GM03348 (cell line): ENCODE data around the gene RPAP3.

ENCODE experiments used
- DNase-seq: peaks from one replicate; pipeline ENCODE4 v3.0.0; 2012; ENCODE audit warnings: low spot score

RPAP3 gene

DNA sequence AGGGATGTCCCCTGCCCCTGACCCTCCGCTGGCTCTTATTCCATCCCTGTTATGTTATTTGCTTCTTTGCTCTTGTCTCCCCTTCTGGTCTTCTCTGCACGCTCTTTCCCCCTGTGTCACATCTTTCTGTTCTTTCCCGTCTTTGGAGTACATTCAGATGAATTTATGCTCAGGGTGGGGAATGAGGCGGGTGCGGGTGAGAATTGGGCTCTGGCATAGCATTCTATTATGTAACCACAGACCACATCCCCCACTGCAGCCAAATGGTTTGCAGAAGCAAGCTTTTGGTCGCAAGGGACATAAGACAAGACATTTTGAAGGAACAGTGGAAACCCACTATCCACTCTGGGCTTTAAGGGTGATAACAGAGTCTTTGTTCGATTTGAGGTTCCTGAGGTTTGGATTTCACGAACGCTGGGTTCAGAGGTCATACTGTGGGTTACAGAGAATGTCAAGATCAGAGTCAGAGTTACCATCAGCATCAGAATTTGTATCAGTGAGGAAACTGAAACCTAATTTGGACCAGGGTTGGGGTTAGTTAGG, 15.7 kb upstream of the RPAP3 start:
- DNase-seq: no peak

DNA sequence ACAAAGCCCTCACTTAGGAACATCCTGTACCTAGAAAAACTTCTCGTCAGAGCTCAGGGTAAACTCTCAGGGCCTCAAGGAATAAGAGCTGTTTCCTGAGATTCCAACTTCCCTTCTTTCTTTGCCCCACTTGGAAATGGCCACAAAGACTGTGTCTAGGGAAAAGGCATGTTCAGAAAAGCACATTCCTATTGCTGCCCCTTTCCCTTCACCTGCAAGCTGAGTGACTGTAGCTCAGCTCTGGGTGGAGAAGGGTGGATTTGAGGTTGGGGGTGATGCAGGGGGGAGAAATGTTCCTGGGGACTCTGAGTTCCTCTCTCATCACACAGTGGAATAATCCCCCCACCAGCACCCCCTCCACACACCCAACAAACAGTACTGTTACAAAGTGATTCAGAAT, 12.7 kb upstream of the RPAP3 start:
- DNase-seq: no peak

DNA sequence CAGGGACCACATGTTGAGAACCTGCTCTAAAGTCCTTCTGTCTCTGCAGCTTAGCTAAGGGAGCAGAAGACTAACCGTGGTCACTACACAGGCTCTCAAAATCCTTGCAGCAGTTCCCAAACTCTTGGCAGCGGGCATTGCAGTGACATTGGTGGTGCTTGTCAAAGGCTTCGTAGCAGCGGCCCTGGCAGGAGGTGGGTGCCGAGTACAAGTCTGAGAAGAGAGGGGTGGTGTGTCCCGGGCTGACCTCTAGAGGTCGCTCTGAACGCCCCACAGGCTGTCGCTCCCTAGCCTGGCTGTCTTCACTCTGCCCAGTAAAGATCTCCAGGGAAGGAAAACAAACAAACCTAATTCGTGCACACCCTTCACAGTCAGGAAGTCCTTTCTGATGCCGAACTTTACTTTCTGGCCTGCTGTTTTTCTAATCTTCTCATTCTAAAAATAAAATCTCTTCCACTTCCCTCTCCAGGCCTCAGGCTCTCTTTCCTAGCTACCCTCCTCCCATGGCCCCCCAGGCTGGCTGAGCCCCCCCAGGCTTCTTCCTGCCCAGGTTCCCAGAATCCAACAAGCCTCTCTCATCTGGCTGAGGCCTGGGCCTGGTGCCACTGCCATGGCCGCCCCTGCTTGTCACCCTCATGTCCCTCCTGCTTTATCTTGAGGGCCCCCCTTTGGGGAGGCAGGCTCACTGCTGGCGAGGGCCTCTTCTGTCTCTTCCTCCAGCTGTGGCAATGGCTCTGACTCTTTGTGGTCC, 11.8 kb upstream of the RPAP3 start:
- peak; percentile 94 for DNase-seq

DNA sequence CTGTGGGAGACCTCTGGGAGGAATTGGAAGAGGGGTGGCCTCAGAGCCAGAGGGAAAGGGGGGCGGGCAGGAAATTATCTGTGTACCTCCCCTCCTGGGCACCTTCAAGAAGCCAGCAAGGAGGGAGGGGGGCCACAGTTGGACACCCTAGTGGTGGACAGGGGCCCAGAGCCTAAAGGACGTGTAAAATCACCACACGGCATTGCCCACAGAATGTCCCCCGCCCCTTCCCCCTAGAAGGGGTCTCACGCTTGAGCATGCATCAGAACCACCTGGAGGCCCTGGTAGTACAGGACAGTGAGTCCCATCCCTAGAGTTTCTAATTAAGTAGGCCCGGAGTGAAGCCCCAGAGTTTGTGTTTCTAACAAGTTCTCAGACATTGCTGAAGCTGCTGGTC, 11.2 kb upstream of the RPAP3 start:
- no peak for DNase-seq

DNA sequence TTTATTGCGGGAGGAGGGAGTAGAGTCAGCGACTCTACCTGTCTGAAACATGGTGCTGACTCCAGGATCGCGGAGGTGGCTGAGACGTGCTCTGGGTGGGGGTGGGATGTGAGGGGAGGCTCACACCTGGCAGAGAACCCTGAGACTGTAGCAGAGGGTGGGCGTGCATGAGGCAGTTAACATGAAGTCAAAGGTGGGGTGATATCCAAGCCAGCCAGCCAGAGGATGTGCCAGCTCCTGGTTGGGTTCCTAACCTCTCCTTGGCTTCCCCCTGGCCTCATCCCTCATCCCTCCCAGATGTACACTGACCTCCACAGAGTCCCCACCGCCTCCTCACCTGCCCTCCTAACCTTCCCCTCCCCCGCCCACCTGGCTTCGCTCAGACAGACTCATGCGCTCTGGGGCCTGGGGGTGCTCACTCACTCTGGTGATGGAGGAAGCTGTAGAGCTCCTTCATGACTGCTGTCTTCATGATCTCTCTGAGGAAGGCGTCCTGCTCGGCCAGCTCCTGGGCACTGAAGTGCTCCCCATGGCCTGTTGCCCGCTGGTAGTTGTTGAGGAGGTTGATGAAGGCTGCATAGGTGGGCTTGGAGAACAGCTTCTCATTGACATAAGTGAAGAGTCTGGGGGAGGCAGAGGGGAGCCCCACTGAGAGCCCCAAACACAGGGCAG, 10.2 kb upstream of the RPAP3 start:
- DNase-seq: no peak

DNA sequence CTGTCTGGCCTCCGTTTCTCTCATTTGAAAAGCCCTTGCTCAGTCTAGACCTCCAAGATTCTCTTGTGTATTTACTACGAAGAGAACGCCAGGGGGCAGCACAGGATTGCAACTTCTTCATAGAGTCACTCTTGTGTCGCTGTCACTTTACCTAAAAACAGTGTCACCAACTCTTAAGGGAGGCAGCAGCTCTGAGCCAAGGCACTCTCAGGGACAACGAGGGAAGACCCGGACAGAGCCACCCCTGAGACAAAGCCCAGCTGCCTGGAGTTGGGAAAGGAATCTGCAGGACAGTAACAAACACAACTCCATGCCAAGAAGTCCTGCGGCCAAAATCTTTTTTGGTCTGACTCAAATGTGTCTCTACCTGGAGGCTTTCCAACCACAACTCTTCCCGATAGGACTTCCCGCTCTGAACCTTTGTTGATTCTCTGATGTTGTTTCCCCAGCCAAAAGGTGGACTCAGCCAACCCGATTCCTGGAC, 9.6 kb upstream of the RPAP3 start:
- DNase-seq: peak; percentile 71

DNA sequence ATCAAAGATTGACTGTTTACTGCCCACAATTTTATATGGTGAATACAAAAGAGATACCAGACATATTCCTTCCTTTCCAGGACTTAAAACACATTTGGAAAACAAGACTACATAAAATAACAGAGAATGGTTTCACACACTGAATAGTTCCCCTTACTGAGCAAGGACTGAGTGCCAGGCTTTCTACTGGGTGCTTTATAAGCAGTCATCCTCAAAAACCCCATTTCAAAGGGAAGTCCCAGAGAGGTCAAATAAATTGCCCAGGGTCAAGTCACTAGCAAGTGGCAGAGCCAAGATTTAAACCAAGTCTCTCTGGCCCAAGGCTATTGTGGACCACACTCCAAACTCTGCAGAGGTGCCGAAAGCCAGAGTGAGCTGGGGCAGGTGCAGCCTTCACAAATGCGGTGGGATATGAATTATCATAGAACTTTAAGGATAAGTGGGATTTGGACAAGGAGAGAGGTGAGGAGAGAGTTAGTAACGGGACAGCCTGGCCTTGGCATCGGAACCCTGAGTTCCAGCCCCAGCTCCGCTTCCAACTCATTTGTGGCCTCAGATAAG, 9.1 kb upstream of the RPAP3 start:
- no peak for DNase-seq

DNA sequence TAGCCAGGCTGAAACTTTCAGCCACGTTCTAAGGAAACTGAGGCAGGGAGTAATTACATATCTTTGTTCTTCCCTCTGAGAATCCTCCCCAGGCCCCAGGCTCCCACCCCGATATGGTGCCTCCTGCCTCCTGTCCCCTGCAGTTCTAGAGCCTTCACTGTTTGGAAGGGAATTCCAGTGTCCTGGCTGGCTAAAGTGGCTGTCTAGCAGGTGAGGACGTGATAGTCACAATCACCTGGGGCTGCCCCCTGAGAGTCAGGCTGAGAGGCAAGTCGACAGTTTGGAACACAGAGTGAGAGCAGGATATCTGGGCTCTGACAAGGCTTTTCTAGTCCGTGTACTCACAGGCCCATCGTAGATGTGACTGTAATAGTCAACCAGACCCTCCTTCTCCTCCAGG, 6.3 kb upstream of the RPAP3 start:
- no peak for DNase-seq

DNA sequence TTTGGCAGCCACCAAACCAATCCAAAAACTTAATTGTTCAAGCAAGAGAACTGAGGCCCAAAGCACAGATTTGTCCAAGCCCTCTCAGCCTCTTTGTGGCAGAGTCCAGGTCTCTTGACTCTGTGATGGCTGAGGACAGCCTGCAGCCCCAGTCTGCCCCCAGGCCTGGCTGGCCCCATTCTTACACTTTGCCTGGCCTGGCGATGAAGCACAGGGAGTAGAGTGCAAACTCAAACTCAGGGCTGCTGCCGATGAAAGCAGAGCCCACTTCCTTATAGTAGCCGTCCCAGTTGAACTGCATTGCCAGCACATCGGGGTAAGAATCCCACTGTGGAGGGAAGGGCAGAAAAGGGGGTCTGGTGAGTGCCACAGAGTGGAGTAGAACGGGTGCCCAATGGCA, 5.6 kb upstream of the RPAP3 start:
- DNase-seq: no peak

DNA sequence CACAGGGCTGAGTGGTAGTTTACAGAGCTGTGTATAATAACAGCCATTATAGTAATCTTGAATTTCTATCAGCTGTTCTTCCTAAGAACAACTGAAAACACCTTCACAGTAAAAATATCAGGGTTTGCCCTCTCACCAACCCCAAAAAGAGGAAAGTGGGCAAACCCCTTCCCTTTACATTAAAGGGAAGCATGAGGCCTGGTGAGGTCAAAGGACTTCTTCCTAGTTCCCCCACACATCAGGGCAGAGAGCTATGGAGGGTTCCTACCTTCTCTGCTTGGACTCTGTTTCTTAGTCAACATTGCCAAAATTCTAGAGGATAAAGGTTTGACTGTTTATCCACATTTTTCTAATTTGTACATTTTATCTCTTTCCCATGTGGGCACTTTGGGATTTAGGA, 4.4 kb upstream of the RPAP3 start:
- no peak for DNase-seq

DNA sequence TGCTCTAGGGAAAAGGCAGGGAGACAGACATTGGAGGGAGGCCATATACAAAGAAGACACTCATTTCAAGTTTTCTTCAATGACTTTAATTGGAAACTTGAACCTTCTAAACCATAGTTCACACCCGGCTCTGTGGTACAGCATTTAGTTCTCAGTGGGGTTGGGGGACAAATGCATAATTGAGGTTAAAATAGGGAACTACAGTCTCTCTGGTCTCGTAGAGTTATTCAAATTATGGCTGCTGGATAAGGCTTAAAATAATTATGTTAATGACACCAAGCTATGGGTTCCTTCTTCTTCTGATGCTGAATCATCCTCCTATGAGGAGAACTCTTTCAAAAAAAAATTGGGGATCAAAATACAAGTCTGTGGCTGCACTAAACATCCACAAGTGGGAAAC, 3.8 kb upstream of the RPAP3 start:
- no peak for DNase-seq

DNA sequence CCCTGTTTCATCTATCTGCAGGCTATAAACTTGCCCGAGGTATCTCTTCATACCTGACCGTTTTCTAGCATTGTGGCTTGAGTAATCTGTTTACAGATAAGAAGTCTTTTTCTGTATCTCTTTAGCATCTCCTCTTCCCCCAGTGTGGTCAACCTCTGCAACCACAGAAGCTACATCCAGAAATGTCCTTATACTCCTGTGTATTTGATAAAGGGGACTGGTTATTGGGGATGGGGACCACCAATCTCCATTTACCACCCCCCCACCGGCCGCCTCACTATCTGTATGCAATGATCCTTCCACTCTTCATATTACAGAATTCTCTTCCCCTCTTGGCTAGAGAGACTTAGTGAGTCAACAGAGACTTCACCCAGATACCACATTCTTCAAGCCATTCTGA, 3.4 kb upstream of the RPAP3 start:
- no peak for DNase-seq

DNA sequence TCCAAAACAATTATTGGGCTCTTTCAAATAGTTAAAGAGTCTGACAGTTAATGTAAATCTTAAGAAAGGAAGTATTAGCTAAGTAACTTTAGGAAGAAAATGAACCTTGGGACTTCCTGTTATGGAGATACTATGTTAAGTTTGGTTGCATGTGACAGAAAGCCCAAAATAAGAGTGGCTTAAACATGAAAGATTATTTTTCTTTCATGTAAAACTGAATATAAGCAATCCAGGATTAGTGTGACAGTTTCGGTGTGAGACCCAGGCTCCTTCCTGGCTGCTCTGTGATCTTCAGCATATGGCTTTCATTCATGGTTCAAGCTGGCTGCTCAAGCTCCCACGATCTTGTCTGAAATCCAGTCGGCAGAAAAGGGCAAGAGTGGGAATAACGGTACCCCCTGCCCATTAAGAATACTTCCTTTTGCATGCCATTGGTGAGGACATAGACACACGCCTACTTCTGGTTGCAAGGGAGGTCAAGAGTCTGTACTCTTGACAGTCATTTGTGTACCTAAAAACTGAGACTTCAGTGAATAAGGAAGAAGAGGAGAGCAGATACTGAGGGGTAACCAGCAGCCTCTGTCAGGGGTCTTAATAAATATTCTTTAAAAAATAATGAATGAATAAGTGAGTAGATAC, 2.2 kb upstream of the RPAP3 start:
- no peak for DNase-seq

DNA sequence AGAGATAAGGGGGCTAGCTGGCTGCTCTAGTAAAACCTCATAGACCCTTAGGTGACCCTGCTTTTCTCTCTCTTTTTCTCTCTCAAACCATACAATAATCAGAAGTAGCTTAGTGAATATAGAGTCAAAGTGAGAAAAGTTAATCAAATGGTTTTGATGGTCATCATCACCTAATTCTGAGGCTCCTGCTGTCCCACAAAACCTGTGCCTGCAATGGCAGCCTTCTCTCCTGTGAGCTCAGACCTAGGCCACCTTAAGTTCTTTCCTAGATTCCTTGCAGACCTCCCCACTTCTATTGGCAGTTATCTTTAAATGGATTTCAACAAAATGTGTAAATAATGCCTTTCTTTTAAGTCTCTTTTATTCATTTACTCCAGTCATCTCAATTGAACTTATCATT, 1.5 kb upstream of the RPAP3 start:
- no peak for DNase-seq

DNA sequence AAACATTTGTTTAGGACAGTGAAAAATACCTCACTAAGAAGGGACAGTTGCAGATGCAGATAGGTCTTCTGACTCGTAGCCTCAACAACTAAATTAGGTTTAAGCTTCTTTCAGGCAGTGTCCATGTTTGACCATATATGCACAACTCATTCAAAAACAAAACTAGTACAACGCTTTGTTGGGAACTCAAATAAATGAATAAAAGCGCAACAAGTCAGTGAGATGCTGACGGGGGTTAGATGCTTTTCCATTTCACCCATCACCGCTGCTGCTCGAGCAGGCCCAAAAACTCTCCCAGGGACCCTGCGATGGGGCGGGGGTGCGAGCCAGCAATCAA, 633 bp downstream of the RPAP3 start:
- no peak for DNase-seq

DNA sequence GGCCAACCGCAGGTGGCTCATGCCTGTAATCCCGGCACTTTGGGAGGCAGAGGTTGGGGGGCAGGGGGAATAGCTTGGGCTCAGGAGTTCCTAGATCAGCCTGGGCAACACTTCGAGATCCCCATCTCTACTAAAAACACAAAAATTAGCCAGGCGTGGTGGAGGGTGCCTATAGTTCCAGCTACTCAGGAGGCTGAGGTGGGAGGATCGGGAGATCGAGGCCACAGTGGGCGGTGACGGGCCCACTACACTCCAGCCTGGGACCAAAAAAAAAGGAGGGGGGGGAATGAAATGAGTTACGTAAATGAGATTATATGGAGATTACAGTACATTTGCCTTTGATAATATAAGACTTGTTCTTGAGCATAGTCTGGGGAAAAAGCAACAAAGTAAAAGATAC, 1.1 kb downstream of the RPAP3 start:
- no peak for DNase-seq

DNA sequence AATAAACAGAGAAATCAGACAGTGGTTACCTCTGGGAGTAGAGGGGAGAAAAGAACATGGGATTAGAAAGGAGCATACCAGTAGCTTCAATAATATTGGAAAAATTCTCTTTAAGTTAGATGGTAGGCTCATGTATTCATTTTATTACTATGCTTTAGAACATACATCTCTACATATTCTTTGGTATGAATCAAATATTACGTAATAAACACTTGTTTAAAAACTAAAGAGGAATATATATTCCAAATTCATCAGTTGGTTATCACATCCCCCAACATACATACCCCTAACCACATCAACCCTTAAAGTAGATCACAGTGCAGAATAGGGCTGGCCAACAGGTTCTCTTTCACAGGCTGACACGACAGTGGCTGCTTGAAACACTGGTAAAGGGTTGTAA, 5.6 kb downstream of the RPAP3 start:
- DNase-seq: no peak

DNA sequence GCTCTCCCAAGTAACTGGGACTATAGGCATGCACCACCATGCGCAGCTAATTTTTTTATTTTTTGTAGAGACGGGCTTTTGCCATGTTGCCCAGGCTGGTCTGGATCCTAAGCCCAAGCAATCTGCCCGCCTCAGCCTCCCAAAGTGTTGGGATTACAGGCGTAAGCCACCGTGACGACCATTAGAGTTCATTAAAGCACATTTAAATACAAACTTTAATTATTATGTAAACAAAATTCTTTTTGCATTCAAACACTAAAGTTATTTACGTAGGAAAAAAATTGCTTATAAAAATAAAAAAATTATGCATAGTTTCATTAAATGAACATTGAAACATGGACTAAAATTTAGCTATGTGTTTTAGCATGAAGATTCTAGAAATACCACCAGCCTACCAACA, 7.2 kb downstream of the RPAP3 start:
- no peak for DNase-seq

DNA sequence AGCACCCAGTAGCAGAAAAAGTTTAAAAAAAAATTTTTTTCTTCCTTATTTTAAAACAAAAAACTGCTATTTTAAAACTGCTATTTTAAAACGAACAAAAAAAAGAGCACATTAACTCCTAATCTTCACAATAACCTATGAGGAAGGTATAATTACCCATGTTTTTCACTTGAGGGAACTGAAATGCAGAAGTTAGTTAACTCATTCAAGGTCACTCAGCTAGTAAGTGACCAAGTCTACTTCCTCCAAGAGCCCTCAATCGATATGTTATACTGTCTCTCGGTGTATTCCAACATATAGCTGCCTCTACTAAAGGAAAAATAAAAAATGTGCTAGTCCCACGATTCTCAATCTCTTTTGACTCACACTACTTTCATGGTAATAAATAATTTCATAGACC, 7.8 kb downstream of the RPAP3 start:
- DNase-seq: no peak

DNA sequence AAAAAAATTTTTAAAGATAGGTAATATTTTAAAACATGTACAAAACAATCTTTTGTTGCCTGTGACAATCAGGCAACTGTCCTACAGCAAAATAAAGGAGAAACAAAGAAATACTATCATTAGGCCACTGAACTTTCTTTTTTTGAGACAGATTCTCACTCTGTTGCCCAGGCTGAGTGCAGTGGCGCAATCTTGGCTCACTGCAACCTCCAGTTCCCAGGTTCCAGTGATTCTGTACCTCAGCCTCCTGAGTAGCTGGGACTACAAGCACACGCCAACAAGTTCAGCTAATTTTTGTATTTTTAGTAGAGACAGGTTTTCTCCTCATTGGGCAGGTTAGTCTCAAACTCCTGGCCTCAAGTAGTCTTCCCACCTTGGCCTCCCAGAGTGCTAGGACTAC, 16.6 kb downstream of the RPAP3 start:
- no peak for DNase-seq

DNA sequence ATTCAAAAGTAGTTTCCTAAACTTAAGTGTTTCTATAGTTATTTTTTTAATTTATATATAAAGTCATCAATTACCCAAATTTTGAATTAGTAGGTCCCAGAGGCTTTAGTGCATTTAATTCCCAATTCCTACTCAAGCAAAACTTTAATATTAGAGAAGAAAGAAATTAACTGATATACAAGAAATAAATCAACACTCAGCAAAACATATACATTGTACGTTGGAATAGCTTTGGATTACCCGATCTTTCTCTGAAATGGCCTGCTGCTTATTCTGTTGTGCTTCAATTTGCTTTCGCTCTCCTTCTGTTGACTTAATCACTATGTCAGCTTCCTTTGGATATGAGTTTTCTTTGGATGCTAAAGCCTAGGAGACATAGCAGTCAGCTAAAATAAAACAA, 18.2 kb downstream of the RPAP3 start:
- DNase-seq: no peak

DNA sequence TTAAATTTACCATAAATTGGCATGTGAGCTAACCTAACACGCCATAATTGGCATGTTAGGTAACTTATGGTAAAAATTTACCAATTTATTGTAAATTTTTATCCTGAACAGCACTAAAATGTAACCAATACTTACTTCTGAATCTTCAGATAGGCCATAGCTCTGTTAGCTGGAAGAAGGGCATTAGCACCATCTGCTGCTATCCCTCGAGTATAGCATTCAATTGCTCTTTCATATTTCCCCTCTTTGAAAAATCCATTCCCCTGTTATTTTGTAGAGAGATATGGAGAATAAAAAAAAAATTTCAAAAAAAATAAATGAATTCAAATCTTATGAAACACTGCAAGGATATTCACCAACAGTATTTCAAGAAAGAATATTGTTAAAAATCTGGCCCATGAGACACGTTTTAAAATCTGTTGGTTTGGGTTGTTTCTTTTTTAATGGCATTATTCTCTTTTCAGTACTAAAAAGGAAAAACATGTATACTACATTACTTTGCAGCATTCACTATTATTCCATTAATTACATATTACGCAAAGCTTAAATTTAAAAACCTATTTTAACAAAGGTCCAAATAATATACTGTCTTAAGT, 19.1 kb downstream of the RPAP3 start:
- peak; percentile 76 for DNase-seq

DNA sequence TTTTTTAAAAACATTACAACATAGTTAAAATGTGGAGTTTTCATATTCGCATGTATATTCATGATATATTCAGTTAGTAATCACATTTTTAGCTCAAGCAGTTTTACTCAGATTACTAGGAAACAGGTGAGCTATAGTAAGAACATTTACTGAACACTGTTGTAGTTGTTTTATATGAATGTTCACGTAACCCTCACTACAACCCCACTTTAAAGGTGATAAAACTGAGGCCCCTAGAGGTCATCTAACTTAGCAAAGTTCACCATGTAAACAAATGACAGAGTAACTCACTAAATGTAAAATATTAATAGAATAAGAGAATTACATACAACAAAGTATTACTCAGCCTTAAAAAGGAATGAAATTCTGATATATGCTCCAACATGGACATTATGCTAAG, 26.0 kb downstream of the RPAP3 start:
- no peak for DNase-seq
